ENCODE data around the gene BCAS3.

BCAS3 gene

DNA sequence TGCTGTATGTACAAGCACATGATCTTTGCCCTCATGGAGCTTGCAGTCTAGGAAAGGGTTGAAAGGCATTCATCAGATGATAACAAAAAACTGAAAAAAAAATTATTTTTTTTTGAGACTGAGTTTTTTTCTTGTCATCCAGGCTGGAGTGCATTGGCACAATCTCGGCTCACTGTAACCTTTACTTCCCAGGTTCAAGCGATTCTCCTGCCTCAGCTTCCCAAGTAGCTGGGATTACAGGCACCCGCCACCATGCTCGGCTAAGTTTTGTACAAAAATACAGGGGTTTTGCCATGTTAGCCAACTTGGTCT lies 38.7 kb upstream of the BCAS3 start:
- no peak for DNase-seq (ENCODE audit: low read depth)
- TF ChIP-seq, protein P1, sequence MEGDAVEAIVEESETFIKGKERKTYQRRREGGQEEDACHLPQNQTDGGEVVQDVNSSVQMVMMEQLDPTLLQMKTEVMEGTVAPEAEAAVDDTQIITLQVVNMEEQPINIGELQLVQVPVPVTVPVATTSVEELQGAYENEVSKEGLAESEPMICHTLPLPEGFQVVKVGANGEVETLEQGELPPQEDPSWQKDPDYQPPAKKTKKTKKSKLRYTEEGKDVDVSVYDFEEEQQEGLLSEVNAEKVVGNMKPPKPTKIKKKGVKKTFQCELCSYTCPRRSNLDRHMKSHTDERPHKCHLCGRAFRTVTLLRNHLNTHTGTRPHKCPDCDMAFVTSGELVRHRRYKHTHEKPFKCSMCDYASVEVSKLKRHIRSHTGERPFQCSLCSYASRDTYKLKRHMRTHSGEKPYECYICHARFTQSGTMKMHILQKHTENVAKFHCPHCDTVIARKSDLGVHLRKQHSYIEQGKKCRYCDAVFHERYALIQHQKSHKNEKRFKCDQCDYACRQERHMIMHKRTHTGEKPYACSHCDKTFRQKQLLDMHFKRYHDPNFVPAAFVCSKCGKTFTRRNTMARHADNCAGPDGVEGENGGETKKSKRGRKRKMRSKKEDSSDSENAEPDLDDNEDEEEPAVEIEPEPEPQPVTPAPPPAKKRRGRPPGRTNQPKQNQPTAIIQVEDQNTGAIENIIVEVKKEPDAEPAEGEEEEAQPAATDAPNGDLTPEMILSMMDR (IDR thresholded peaks at IDR 0.05; ENCODE audit: low read depth, low read length, missing control alignments), result no peak
- in situ Hi-C loops (cut with HindIII; ENCODE audit: low sequenced_read_pairs), result no loop called here
- H3K4me3 ChIP-seq (ENCODE audit: low read depth, low read length), result no peak overlapping the region

DNA sequence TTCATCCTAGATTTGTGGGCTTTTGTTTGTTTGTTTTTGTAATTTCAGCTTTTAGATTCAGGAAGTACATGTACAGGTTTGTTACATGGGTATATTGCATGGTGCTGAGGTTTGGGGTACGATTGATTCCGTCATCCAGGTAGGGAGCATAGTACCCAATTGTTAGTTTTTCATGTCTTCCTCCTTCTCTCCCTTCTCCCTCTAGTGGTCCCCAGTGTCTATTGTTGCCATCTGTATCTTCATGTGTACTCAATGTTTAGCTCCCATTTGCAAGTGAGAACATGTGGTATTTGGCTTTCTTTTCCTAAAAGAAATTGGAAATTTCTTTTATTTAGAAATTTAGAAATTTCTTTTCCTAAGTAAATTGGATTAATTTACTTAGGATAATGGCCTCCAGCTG lies 37.1 kb upstream of the BCAS3 start:
- no peak for DNase-seq (ENCODE audit: low read depth)

DNA sequence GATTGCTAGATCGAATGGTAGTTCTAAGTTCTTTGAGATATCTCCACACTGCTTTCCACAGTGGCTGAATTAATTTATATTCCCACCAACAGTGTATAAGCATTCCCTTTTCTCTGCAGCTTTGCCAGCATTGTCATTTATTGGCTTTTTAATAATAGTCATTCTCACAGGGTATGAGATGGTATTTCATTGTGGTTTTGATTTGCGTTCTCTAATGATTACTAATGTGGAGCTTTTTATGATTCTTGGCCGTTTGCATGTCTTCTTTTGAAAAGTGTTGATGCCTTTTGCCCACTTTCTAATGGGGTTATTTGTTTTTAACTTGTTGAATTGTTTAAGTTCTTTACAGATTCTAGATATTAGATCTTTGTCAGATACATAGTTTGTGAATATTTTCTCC lies 36.5 kb upstream of the BCAS3 start:
- in situ Hi-C loops (cut with HindIII; ENCODE audit: low sequenced_read_pairs), result no loop called here
- H3K4me3 ChIP-seq (ENCODE audit: low read depth, low read length), result no peak overlapping the region
- DNase-seq (ENCODE audit: low read depth), result no peak
- TF ChIP-seq, protein P1 (IDR thresholded peaks at IDR 0.05; ENCODE audit: low read depth, low read length, missing control alignments), result no peak

More for the DNA sequence above, 37.1 kb upstream of the BCAS3 start:
- no peak overlapping the region for H3K4me3 ChIP-seq (ENCODE audit: low read depth, low read length)
- in situ Hi-C loops (cut with HindIII; ENCODE audit: low sequenced_read_pairs), result no loop called here
- TF ChIP-seq, protein P1 (IDR thresholded peaks at IDR 0.05; ENCODE audit: low read depth, low read length, missing control alignments), result peak; percentile 70

DNA sequence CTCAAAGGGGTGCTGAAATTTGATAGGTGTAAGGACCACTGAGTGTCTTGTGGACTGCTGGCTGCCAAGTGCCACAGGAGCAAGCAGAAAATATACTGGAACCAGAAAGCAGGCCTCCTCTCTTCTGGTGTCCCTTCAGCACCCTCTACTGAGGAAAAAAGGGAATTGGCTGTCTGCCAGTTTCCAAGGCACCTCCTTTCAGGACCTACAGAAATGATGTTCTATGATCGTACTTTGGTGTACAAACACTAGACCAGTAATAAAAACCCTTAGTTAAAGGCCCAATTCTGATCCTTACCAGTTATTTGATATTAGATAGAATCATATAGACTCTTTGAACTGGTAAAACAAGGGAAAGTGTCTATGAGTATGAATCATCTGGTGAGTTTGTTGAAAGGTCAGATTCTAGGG lies 35.8 kb upstream of the BCAS3 start:
- peak; percentile 64 for DNase-seq (ENCODE audit: low read depth)
- no peak overlapping the region for H3K4me3 ChIP-seq (ENCODE audit: low read depth, low read length)
- in situ Hi-C loops (cut with HindIII; ENCODE audit: low sequenced_read_pairs), result no loop called here
- TF ChIP-seq, protein P1 (IDR thresholded peaks at IDR 0.05; ENCODE audit: low read depth, low read length, missing control alignments), result peak; percentile 56

DNA sequence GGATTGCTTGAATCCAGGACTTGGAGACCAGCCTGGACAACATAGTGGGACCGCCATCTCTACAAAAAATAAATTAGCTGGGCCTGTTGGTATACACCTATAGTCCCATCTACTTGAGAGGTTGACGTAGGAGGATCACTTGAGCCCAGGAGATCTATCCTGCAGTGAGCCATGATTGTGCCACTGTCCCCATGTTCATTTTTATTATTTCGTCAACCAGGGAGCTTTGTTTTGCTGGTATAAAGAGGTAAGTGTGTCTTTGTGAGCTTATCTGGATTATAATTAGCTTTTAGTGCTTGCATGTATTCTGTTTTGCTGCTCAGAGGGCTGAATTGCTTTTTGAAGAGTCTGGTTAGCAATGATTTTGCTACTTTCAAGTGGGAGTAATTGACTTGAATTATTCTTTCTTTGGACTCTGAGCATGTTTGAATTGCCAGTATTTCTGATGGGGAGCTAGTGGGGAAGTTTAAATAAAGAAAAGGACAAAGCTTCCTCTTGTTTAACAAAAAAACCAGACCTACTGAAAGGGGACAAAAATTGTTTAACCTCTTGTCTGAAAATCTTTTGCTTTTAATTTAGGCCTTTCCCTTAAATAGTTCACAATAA lies 31.6 kb upstream of the BCAS3 start:
- TF ChIP-seq, protein P1 (IDR thresholded peaks at IDR 0.05; ENCODE audit: low read depth, low read length, missing control alignments), result no peak
- in situ Hi-C loops (cut with HindIII; ENCODE audit: low sequenced_read_pairs), result no loop called here
- no peak overlapping the region for H3K4me3 ChIP-seq (ENCODE audit: low read depth, low read length)
- DNase-seq (ENCODE audit: low read depth), result no peak

DNA sequence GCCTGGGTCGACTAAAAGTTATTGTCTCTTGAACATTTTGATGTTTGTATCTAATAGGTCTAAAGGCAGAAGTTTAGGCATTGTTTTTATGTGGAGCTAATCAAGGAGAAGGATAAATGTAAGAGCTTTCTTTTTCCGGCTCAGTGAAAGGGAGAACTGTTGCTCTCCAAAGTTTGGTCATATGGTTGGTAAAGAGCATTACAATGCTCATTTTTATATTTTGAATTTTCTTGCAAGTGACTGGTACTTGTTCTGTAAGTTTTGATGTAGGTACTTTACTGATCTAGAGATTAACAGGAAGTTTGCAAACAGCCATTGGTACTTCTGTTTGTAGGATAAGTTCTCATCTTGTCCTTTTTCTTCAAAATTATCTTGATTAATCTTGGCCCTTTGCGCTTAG lies 30.9 kb upstream of the BCAS3 start:
- no peak for DNase-seq (ENCODE audit: low read depth)
- H3K4me3 ChIP-seq (ENCODE audit: low read depth, low read length), result no peak overlapping the region
- TF ChIP-seq, protein P1 (IDR thresholded peaks at IDR 0.05; ENCODE audit: low read depth, low read length, missing control alignments), result no peak
- in situ Hi-C loops (cut with HindIII; ENCODE audit: low sequenced_read_pairs), result no loop called here

DNA sequence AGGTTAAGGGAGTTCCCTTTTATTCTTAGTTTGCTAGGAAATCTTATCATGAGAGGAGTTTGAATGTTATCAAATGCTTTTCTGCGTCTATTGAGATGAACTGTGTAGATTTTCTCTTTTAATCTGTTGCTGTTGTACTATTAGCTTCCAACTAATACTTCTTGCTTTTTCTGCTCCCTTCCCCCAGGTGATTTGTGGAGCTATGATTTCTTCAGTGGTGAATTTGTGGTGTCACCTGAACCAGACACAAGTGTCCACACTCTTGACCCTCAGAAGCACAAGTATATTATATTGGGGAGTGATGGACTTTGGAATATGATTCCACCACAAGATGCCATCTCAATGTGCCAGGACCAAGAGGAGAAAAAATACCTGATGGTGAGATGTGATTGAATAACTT lies 29.9 kb upstream of the BCAS3 start:
- TF ChIP-seq, protein P1 (IDR thresholded peaks at IDR 0.05; ENCODE audit: low read depth, low read length, missing control alignments), result no peak
- in situ Hi-C loops (cut with HindIII; ENCODE audit: low sequenced_read_pairs), result no loop called here
- DNase-seq (ENCODE audit: low read depth), result no peak
- H3K4me3 ChIP-seq (ENCODE audit: low read depth, low read length), result no peak overlapping the region

All from astrocyte of the cerebellum (primary cell).